HUES64 (cell line): ENCODE data around the gene SYNCRIP.
A peak's percentile ranks its signal among the peaks of the same experiment; 100 is the strongest.

Experiments used
- H3K27ac ChIP-seq: 2 replicates; pipeline ENCODE4 v1.7.0; 2013; ENCODE audit warnings: low read depth, low read length, inconsistent platforms
- H3K27me3 ChIP-seq: 2 replicates; pipeline ENCODE4 v1.6.1; 2013; ENCODE audit warnings: mild to moderate bottlenecking, low read length; ENCODE audit not compliant: insufficient read depth
- H3K36me3 ChIP-seq: 2 replicates; pipeline ENCODE4 v1.6.1; 2013; ENCODE audit warnings: mild to moderate bottlenecking, low read length; ENCODE audit not compliant: insufficient read depth
- H3K4me1 ChIP-seq: 2 replicates; pipeline ENCODE4 v1.6.1; 2013; ENCODE audit warnings: mild to moderate bottlenecking, low read length, moderate library complexity; ENCODE audit not compliant: insufficient read depth
- H3K4me3 ChIP-seq: 2 replicates; pipeline ENCODE4 v1.5.1; 2013; ENCODE audit warnings: mild to moderate bottlenecking, low read length, moderate library complexity
- H3K9ac ChIP-seq: 2 replicates; pipeline ENCODE4 v1.6.1; 2013; ENCODE audit warnings: mild to moderate bottlenecking, low read depth, low read length
- H3K9me3 ChIP-seq: 2 replicates; pipeline ENCODE4 v1.6.1; 2013; ENCODE audit warnings: low read depth, low read length; ENCODE audit not compliant: insufficient read depth
- WGBS: fragments of 150-250, 120-280 bp; methylation state at CpG from one replicate; pipeline ENCODE4 v1.1.7; 2013; ENCODE audit warnings: missing lambda C conversion rate; 5-methylcytosine and 5-hydroxymethylcytosine counted together

SYNCRIP gene

GRCh38 chr6:85662251-85662650 is 19.6 kb upstream of the SYNCRIP start:
- H3K9me3 ChIP-seq = no peaks in the 10 kb centered on the region
- no peaks in the 10 kb centered on the region for H3K36me3 ChIP-seq
- H3K27me3 ChIP-seq = no peaks in the 10 kb centered on the region
- no peaks in the 10 kb centered on the region for H3K4me1 ChIP-seq
- no peak overlapping the region for H3K27ac ChIP-seq
- no peak overlapping the region for H3K4me3 ChIP-seq
- no peak overlapping the region for H3K9ac ChIP-seq

GRCh38 chr6:85660181-85660611 is 17.5 kb upstream of the SYNCRIP start:
- Histone ChIP-seq H3K9me3 (no peaks in the 10 kb centered on the region), H3K27ac (no peak overlapping the region), H3K27me3 (no peaks in the 10 kb centered on the region), H3K36me3 (no peaks in the 10 kb centered on the region), H3K4me3 (no peak overlapping the region), H3K9ac (no peak overlapping the region), H3K4me1 (no peaks in the 10 kb centered on the region)
- 83% methylated on average over 6 of the region's 6 CpGs for WGBS

GRCh38 chr6:85650606-85651005 is 7.9 kb upstream of the SYNCRIP start:
- no peaks in the 10 kb centered on the region; the same call in 1 of the 2 replicates for H3K4me1 ChIP-seq
- H3K9me3 ChIP-seq = 0 out of 2 replicates have a peak, but pooled peaks cover 3% of the 10 kb centered on the region
- H3K27ac ChIP-seq = no peak overlapping the region
- H3K27me3 ChIP-seq = no peaks in the 10 kb centered on the region
- H3K9ac ChIP-seq = no peak overlapping the region
- no peak overlapping the region for H3K4me3 ChIP-seq
- 90% methylated on average over 1 of the region's 1 CpG for WGBS
- no peaks in the 10 kb centered on the region for H3K36me3 ChIP-seq

GRCh38 chr6:85644279-85644762 is 1.6 kb upstream of the SYNCRIP start:
- 13% methylated on average over 5 of the region's 5 CpGs for WGBS

GRCh38 chr6:85643537-85644278 is 1.0 kb upstream of the SYNCRIP start:
- no peaks in the 10 kb centered on the region for H3K27me3 ChIP-seq
- H3K4me3 ChIP-seq = peak overlapping the region; percentile 80
- peak overlapping the region; percentile 94 for H3K9ac ChIP-seq
- WGBS = under 1% methylated on average over 70 of the region's 75 CpGs
- H3K27ac ChIP-seq = peak overlapping the region; percentile 100
- peaks cover 28% of the 10 kb centered on the region for H3K36me3 ChIP-seq
- H3K9me3 ChIP-seq = 0 out of 2 replicates have a peak, but pooled peaks cover 3% of the 10 kb centered on the region
- peaks cover 23% of the 10 kb centered on the region for H3K4me1 ChIP-seq

More at GRCh38 chr6:85644279-85644762, 1.6 kb upstream of the SYNCRIP start:
- Histone ChIP-seq H3K27me3 (no peaks in the 10 kb centered on the region), H3K9me3 (0 out of 2 replicates have a peak, but pooled peaks cover 3% of the 10 kb centered on the region), H3K27ac (peak overlapping the region; percentile 100), H3K9ac (peak overlapping the region; percentile 94), H3K4me3 (peak overlapping the region; percentile 80), H3K36me3 (peaks cover 22% of the 10 kb centered on the region), H3K4me1 (peaks cover 21% of the 10 kb centered on the region)

- H3K36me3 ChIP-seq = peaks cover 44% of the 10 kb centered on the region
Observed at GRCh38 chr6:85641897-85642773, 551 bp downstream of the SYNCRIP start.

GRCh38 chr6:85641522-85641896 is 1.2 kb downstream of the SYNCRIP start:
- no peaks in the 10 kb centered on the region for H3K9me3 ChIP-seq
- peak overlapping the region; percentile 99; the same call in 1 of the 2 replicates for H3K27ac ChIP-seq
- under 1% methylated on average over 13 of the region's 14 CpGs for WGBS
- peak overlapping the region; percentile 98 for H3K9ac ChIP-seq
- H3K36me3 ChIP-seq = peaks cover 50% of the 10 kb centered on the region
- H3K4me3 ChIP-seq = peak overlapping the region; percentile 91
- H3K27me3 ChIP-seq = no peaks in the 10 kb centered on the region
- peaks cover 23% of the 10 kb centered on the region for H3K4me1 ChIP-seq

More at GRCh38 chr6:85641897-85642773, 551 bp downstream of the SYNCRIP start:
- no peaks in the 10 kb centered on the region for H3K9me3 ChIP-seq
- peaks cover 23% of the 10 kb centered on the region for H3K4me1 ChIP-seq
- peak overlapping the region; percentile 99 for H3K27ac ChIP-seq
- H3K27me3 ChIP-seq = no peaks in the 10 kb centered on the region
- peak overlapping the region; percentile 91 for H3K4me3 ChIP-seq
- H3K9ac ChIP-seq = peak overlapping the region; percentile 98
- under 1% methylated on average over 85 of the region's 85 CpGs for WGBS

- Histone ChIP-seq H3K27me3 (no peaks in the 10 kb centered on the region), H3K4me1 (peaks cover 23% of the 10 kb centered on the region), H3K27ac (no peak overlapping the region), H3K9ac (peak overlapping the region; percentile 98), H3K9me3 (no peaks in the 10 kb centered on the region), H3K36me3 (peaks cover 57% of the 10 kb centered on the region), H3K4me3 (peak overlapping the region; percentile 91)
- 68% methylated on average over 3 of the region's 3 CpGs for WGBS
Observed at GRCh38 chr6:85640821-85641220, 1.9 kb downstream of the SYNCRIP start.

- Histone ChIP-seq H3K9me3 (no peaks in the 10 kb centered on the region), H3K27me3 (no peaks in the 10 kb centered on the region), H3K4me3 (no peak overlapping the region), H3K36me3 (peaks cover 87% of the 10 kb centered on the region), H3K27ac (no peak overlapping the region), H3K4me1 (peaks cover 19% of the 10 kb centered on the region), H3K9ac (no peak overlapping the region)
- WGBS = 95% methylated on average over 3 of the region's 3 CpGs
Observed at GRCh38 chr6:85637579-85637978, 5.1 kb downstream of the SYNCRIP start.

GRCh38 chr6:85632164-85632942 is 10.3 kb downstream of the SYNCRIP start:
- H3K4me1 ChIP-seq = peaks cover 4% of the 10 kb centered on the region; the same call in 1 of the 2 replicates
- H3K27me3 ChIP-seq = no peaks in the 10 kb centered on the region
- no peaks in the 10 kb centered on the region for H3K9me3 ChIP-seq
- peaks cover 93% of the 10 kb centered on the region for H3K36me3 ChIP-seq
- H3K27ac ChIP-seq = no peak overlapping the region
- WGBS = 97% methylated on average over 6 of the region's 6 CpGs
- no peak overlapping the region for H3K4me3 ChIP-seq
- H3K9ac ChIP-seq = no peak overlapping the region
